A673 (cell line): ENCODE results near the gene ADARB2.

Experiments used
- CTCF ChIP-seq: fragments of 300-800, 200-600 bp; sonication (generic); conservative IDR thresholded peaks from 2 replicates; pipeline ENCODE4 v1.5.1; 2017; ENCODE audit warnings: low read depth, mild to moderate bottlenecking, antibody characterized with exemption, low read length, moderate library complexity, mixed read lengths
- EZH2 ChIP-seq: fragments of 200-600 bp; sonication (generic); IDR thresholded peaks from 2 replicates; pipeline ENCODE4 v1.6.1; 2017; ENCODE audit warnings: borderline replicate concordance, low read depth, mild to moderate bottlenecking, mixed read lengths, antibody characterized with exemption, low read length; ENCODE audit not compliant: poor library complexity, severe bottlenecking

- no peak for TF ChIP-seq CTCF
- TF ChIP-seq EZH2, result no peak
These were observed 345.2 kb downstream of the ADARB2 start for GRCh38 chr10:1392127-1392526.
